Hepatocyte (in vitro differentiated cells): ENCODE measurements around the gene DDX20. TPM values are rescaled to one million over a fixed set of nuclear protein-coding genes. Genes with fewer than 3 reads are reported as not detected.

ENCODE experiments used
- DNase-seq: peaks from one replicate; pipeline ENCODE4 v3.0.0-alpha.2; 2016; ENCODE audit warnings: low spot score
- H2AFZ ChIP-seq: fragments of 200-600 bp; sonication (generic); 2 replicates; pipeline ENCODE4 v1.6.0; 2016; ENCODE audit warnings: antibody characterized with exemption, mild to moderate bottlenecking
- H3K27ac ChIP-seq: fragments of 200-600 bp; sonication (generic); 2 replicates; pipeline ENCODE4 v1.5.1; 2016; ENCODE audit warnings: mild to moderate bottlenecking
- H3K27me3 ChIP-seq: fragments of 200-600 bp; sonication (generic); 2 replicates; pipeline ENCODE4 v1.6.1; 2016
- H3K36me3 ChIP-seq: fragments of 200-600 bp; sonication (generic); replicated peaks from 2 replicates; pipeline ENCODE4 v1.5.1; 2016; ENCODE audit warnings: low read depth; ENCODE audit not compliant: insufficient read depth
- H3K4me1 ChIP-seq: fragments of 200-600 bp; sonication (generic); 2 replicates; pipeline ENCODE4 v1.5.1; 2016; ENCODE audit warnings: mild to moderate bottlenecking, moderate library complexity; ENCODE audit not compliant: insufficient read depth
- H3K4me2 ChIP-seq: fragments of 200-600 bp; sonication (generic); 2 replicates; pipeline ENCODE4 v1.6.0; 2016
- H3K4me3 ChIP-seq: fragments of 200-600 bp; sonication (generic); 2 replicates; pipeline ENCODE4 v1.5.1; 2016; ENCODE audit warnings: mild to moderate bottlenecking
- H3K79me2 ChIP-seq: fragments of 200-600 bp; sonication (generic); 2 replicates; pipeline ENCODE4 v1.6.0; 2017; ENCODE audit warnings: mild to moderate bottlenecking
- H3K9me2 ChIP-seq: fragments of 200-600 bp; sonication (generic); replicated peaks from 2 replicates; pipeline ENCODE4 v1.6.0; 2017; ENCODE audit warnings: mild to moderate bottlenecking; ENCODE audit not compliant: insufficient read depth
- H3K9me3 ChIP-seq: fragments of 200-600 bp; sonication (generic); 2 replicates; pipeline ENCODE4 v1.5.1; 2016; ENCODE audit warnings: low read depth, mild to moderate bottlenecking
- H4K20me1 ChIP-seq: fragments of 200-600 bp; sonication (generic); 2 replicates; pipeline ENCODE4 v1.6.0; 2016; ENCODE audit warnings: mild to moderate bottlenecking; ENCODE audit not compliant: insufficient read depth, poor library complexity, severe bottlenecking
- CTCF ChIP-seq: fragments of 200-600 bp; sonication (generic); IDR thresholded peaks from 2 replicates; pipeline ENCODE4 v1.5.1; 2016; ENCODE audit warnings: antibody characterized with exemption, mild to moderate bottlenecking; ENCODE audit not compliant: poor library complexity
- EZH2 ChIP-seq: fragments of 200-600 bp; sonication (generic); IDR thresholded peaks from 2 replicates; pipeline ENCODE4 v1.6.1; 2016; ENCODE audit warnings: antibody characterized with exemption, mild to moderate bottlenecking, borderline replicate concordance
- EZH2phosphoT487 ChIP-seq: fragments of 200-600 bp; sonication (generic); IDR thresholded peaks from one replicate; pipeline ENCODE4 v1.6.1; 2018; ENCODE audit warnings: antibody characterized with exemption, mild to moderate bottlenecking, low read depth, moderate library complexity; ENCODE audit not compliant: unreplicated experiment, severe bottlenecking
- WGBS: methylation state at CpG from one replicate; pipeline ENCODE4 v1.1.6; 2016; ENCODE audit warnings: low lambda C conversion rate; ENCODE audit errors: missing lambda C conversion rate; 5-methylcytosine and 5-hydroxymethylcytosine counted together
- polyA plus RNA-seq: library from polyadenylated mRNA; unstranded; fragments of >200 nt; fragmentation: Nextera tagmentation; extraction: Ambion mirVana; gene quantifications from 2 replicates; pipeline ENCODE4 v1.2.1, GENCODE V29; 2016
- total RNA-seq: library from RNA; depleted of rRNA; stranded (reverse); fragments of >200 nt; gene quantifications from 2 replicates; pipeline ENCODE4 v1.2.3, GENCODE V29; 2014

Gene DDX20
- total and polyA plus RNA-seq, 2 experiments from 2014 or later: 6.7 to 19.4 TPM

- H4K20me1 ChIP-seq: no peaks in the 10 kb centered on the region
- peaks cover 8% of the 10 kb centered on the region for H3K79me2 ChIP-seq
- H3K9me2 ChIP-seq: no peaks in the 10 kb centered on the region
- H3K27ac ChIP-seq: no peak overlapping the region
- no peak overlapping the region for H3K4me2 ChIP-seq
- H3K36me3 ChIP-seq: no peaks in the 10 kb centered on the region
- no peak for DNase-seq
- peaks cover 4% of the 10 kb centered on the region for H3K4me1 ChIP-seq
- no peaks in the 10 kb centered on the region for H3K27me3 ChIP-seq
- 52% methylated on average over 3 of the region's 3 CpGs for WGBS
- no peaks in the 10 kb centered on the region for H3K9me3 ChIP-seq
- no peak overlapping the region for H2AFZ ChIP-seq
- no peak overlapping the region for H3K4me3 ChIP-seq
- TF ChIP-seq EZH2: no peak
- TF ChIP-seq EZH2phosphoT487: no peak
- no peak for TF ChIP-seq CTCF
These were observed 6.1 kb upstream of the DDX20 start for GRCh38 chr1:111749628-111750027.

GRCh38 chr1:111750856-111751255 is 4.8 kb upstream of the DDX20 start:
- Histone ChIP-seq H3K36me3 (no peaks in the 10 kb centered on the region), H3K27ac (no peak overlapping the region), H3K4me2 (no peak overlapping the region), H3K4me3 (no peak overlapping the region), H3K4me1 (peaks cover 5% of the 10 kb centered on the region), H3K9me3 (no peaks in the 10 kb centered on the region), H3K27me3 (no peaks in the 10 kb centered on the region), H4K20me1 (no peaks in the 10 kb centered on the region), H3K79me2 (peaks cover 8% of the 10 kb centered on the region), H2AFZ (no peak overlapping the region), H3K9me2 (no peaks in the 10 kb centered on the region)
- 86% methylated on average over 2 of the region's 2 CpGs for WGBS
- no peak for TF ChIP-seq CTCF
- TF ChIP-seq EZH2phosphoT487: no peak
- TF ChIP-seq EZH2: no peak
- DNase-seq: no peak

- no peak overlapping the region for H3K27ac ChIP-seq
- TF ChIP-seq CTCF (no peak), EZH2phosphoT487 (no peak), EZH2 (no peak)
- H3K9me3 ChIP-seq: no peaks in the 10 kb centered on the region
- no peaks in the 10 kb centered on the region for H3K27me3 ChIP-seq
- H3K4me2 ChIP-seq: no peak overlapping the region
- H3K79me2 ChIP-seq: peaks cover 19% of the 10 kb centered on the region
- H4K20me1 ChIP-seq: no peaks in the 10 kb centered on the region
- H3K9me2 ChIP-seq: no peaks in the 10 kb centered on the region
- no peak overlapping the region for H3K4me3 ChIP-seq
- no peak for DNase-seq
- H3K4me1 ChIP-seq: peaks cover 9% of the 10 kb centered on the region
- WGBS: 60% methylated on average over 2 of the region's 2 CpGs
- H2AFZ ChIP-seq: no peak overlapping the region
- no peaks in the 10 kb centered on the region for H3K36me3 ChIP-seq
These were observed 3.7 kb upstream of the DDX20 start for GRCh38 chr1:111751906-111752575.
